ENCODE data around the gene ABCA8.

- TF ChIP-seq ZNF701 (tag by site-specific recombination; IDR thresholded peaks at IDR 0.05): no peak
- TF ChIP-seq CTCF (tag by site-specific recombination; IDR thresholded peaks at IDR 0.05): no peak
- TF ChIP-seq ZNF555 (tag by site-specific recombination; conservative IDR thresholded peaks at IDR 0.05): no peak
- TF ChIP-seq ZNF121 (tag by site-specific recombination; IDR thresholded peaks at IDR 0.05): no peak
- no peak for TF ChIP-seq SP2 (tag by site-specific recombination; IDR thresholded peaks at IDR 0.05)
- no peak for TF ChIP-seq ZNF354C (tag by site-specific recombination; IDR thresholded peaks at IDR 0.05; ENCODE audit: borderline replicate concordance, low read depth)
- TF ChIP-seq ZNF24 (tag by site-specific recombination; IDR thresholded peaks at IDR 0.05): no peak
- no peak for TF ChIP-seq ZNF394 (tag by site-specific recombination; IDR thresholded peaks at IDR 0.05; ENCODE audit: borderline replicate concordance)
These were observed 62.5 kb downstream of the ABCA8 start for GRCh38 chr17:68892658-68893057.

Measured in HEK293 (cell line).